Femur (tissue), 1 donor: ENCODE data around the gene DAND5.
"Not testable (repeated sequence)": the region's sequence is repeated elsewhere in the genome, so short reads cannot be mapped to it uniquely, and the experiment has no call there.

ENCODE experiments used
- DNase-seq: peaks from one replicate; pipeline ENCODE4 v3.0.0-alpha.2; 2017

DAND5 gene

GRCh38 chr19:12946092-12946721 lies 23.2 kb upstream of the DAND5 start:
- DNase-seq: peak; percentile 87

GRCh38 chr19:12946731-12947496 lies 22.5 kb upstream of the DAND5 start:
- no peak for DNase-seq

DNA sequence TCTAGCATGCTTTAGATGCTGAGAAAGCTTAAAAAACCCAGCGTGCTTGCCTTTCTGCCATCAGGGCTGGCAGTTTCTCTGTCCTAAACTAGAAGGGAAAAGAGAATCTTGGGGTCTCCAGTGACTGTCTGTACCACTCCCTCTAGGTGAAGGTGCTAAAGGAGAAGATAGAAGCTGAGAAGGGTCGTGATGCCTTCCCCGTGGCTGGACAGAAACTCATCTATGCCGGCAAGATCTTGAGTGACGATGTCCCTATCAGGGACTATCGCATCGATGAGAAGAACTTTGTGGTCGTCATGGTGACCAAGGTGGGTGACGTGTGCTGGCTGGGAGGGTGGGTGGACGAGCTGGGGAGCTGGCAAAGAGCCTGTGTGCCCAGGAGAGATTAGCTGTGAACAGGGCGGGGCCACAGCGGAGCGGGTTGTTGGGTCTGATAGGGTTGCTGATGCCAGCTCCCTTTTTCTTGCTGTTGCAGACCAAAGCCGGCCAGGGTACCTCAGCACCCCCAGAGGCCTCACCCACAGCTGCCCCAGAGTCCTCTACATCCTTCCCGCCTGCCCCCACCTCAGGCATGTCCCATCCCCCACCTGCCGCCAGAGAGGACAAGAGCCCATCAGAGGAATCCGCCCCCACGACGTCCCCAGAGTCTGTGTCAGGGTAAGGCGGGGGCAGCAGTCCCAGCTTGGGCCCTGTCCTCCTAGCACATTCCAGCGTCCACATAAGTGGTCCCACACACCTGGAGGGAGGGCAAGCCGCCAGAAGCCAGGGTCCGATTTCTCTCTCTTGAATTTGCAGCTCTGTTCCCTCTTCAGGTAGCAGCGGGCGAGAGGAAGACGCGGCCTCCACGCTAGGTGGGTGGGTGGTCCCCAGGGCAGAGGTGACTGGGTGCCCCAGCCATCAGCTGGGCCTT lies 21.4 kb upstream of the DAND5 start:
- peak; percentile 55 for DNase-seq

- no peak for DNase-seq
Measured at GRCh38 chr19:12948612-12949362, 20.6 kb upstream of the DAND5 start.

DNA sequence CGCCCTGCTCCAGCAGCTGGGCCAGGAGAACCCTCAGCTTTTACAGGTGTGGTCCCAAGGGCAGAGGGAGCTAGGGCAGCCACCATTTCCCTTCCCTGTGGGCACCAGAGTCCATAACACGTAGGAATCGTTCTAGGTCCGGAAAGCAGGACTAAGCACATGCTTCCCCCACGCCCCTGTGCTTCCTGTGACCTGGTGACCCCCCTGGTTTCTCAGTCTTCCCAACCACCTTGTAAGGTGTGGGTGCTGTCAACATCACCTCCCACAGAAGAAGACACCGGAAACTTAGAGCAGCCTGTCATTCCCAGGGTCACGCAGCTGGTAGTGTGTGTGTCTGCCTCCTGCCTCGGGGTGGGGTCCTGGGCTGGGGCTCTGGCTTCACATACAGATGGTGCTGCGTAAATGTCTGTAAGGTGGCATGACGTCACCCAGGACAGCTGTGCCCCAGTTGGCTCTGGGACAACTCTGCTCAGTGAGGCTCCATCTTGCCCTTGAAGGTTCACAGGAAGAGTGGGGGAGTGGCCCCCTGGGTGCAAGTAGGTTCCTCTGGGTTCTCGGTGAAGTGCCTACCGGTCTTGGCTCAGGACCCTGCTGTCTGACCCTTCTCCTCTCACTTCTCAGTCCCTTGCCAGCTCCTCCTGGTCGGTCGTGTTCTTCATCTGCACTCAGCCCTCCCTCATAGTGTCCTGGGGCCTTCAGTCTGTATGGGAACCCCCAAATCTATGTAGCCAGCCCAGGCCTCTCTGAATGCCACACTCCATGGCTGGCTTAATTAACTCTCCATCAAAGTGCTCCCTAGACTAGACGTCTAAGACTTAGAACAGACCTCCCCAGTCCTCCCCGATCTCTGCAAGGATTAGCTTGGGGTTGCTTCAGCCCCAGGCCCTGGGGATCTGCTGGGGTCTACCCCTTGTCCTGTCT lies 19.8 kb upstream of the DAND5 start:
- no peak for DNase-seq

DNA sequence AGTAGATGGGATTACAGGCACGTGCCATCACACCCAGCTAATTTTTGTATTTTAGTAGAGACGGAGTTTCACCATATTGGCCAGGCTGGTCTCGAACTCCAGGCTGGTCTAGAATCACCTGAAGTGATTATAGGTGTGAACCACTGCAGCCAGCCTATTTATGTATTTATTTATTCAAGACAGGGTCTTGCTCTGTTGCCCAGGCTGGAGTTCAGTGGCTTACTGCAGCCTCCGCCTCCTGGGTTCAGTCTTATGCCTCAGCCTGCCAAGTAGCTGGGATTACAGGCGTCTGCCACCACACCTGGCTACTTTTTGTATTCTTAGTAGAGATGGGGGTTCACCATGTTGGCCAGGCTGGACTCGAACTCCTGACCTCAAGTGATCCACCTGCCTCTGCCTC lies 17.3 kb upstream of the DAND5 start:
- DNase-seq: not testable (repeated sequence)

DNA sequence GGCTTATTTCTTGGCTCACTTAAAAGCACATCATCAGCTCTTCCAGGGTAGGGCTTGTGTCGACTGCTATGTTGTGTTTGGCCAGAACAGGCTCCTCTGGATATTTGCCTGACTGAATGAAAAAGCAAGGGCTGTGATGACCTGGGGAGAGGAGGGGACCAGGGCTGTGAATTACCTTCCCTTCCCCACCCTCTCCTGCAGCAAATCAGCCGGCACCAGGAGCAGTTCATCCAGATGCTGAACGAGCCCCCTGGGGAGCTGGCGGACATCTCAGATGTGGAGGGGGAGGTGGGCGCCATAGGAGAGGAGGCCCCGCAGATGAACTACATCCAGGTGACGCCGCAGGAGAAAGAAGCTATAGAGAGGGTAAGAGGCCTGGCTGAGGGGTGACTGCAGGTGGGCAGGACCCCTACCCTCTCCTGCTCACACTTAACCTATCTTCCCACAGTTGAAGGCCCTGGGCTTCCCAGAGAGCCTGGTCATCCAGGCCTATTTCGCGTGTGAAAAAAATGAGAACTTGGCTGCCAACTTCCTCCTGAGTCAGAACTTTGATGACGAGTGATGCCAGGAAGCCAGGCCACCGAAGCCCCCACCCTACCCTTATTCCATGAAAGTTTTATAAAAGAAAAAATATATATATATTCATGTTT lies 16.8 kb upstream of the DAND5 start:
- DNase-seq: no peak

DNA sequence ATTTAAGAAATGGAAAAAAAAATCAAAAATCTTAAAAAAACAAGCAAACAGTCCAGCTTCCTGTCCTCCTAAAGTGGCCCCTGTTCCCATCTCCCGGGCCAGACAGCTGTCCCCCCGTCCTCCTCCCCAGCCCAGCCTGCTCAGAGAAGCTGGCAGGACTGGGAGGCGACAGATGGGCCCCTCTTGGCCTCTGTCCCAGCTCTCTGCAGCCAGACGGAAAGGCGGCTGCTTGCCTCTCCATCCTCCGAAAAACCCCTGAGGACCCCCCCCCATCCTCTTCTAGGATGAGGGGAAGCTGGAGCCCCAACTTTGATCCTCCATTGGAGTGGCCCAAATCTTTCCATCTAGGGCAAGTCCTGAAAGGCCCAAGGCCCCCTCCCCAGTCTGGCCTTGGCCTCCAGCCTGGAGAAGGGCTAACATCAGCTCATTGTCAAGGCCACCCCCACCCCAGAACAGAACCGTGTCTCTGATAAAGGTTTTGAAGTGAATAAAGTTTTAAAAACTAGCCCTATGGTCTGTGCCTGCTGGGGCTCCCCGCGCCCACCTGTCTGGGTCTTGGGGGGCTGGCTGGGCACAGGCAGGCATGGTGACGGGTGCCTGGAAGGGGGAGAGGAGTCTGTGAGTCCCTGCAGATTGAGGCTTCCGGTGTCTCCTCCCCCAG lies 16.1 kb upstream of the DAND5 start:
- DNase-seq: peak; percentile 86

DNA sequence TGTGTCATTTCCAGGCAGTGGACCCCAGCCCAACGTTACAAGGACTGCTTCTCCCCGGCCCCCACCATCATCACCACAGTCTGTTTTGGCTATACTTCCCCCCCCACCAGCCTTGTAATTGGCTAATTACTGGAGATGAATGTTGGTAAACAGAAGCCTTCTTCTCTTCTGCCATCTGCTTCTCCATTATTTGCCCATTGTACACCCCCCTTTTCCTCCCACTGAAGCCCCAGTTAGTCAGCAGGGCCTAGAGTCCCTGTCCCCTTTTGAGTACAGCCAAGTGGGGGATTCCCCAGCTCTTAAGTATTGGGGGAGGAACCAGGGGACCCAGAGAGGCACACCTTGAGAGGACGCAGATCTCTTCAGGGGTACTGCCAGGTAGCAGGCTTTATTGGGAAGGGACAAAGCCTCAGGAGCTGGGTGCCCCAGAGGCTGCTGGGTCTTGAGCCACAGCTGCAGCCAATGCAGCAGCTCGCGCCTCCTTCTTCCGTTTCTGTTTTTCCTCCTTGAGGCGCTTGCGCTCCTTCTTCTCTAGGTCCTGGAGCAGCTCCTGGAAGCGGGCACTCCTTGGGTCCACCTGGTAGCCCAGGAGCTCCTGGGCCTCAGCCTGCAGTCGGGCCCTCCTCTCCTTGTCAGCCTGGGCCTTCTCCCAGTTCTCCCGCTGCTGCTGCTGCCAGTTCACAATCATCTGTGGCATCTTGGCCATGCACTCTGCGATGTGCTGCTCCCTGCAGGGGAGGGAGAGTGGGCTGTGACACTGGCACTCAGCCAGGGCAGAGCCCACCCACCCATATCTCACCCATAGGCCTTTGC lies 15.4 kb upstream of the DAND5 start:
- no peak for DNase-seq

- DNase-seq: no peak
Measured at GRCh38 chr19:12954612-12954962, 14.8 kb upstream of the DAND5 start.

DNA sequence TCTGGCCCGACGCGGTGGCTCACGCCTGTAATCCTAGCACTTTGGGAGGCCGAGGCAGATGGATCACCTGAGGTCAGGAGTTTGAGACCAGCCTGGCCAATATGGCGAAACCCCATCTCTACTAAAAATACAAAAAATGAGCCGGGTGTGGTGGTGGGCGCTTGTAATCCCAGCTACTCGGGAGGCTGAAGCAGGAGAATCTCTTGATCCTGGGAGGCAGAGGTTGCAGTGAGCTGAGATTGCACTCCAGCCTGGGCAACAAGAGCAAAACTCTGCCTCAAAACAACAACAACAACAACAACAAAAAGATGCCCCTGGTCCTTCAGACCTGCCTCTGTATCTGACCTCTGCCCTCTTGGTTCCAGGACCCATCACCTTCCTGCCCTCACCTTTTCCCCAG lies 13.8 kb upstream of the DAND5 start:
- DNase-seq: not testable (repeated sequence)

DNA sequence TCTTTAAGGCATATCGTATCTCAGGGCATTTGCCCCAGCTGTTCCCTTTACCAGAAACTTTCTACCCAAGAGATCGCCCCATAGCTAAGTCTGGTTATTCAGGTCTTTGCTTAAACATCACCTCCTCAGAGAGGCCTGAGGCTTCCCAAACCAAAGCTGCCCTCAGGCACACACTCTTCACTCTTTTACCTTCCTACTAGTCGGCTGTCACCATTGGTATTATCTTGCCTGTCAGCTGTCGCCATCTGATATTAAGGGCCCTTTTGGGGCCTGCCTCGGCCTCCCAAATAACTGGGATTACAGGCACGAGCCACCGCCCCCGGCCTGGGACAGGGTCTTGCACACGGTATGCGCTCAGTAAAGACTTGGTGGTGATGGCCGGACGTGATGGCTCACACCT lies 13.4 kb upstream of the DAND5 start:
- no peak for DNase-seq

DNA sequence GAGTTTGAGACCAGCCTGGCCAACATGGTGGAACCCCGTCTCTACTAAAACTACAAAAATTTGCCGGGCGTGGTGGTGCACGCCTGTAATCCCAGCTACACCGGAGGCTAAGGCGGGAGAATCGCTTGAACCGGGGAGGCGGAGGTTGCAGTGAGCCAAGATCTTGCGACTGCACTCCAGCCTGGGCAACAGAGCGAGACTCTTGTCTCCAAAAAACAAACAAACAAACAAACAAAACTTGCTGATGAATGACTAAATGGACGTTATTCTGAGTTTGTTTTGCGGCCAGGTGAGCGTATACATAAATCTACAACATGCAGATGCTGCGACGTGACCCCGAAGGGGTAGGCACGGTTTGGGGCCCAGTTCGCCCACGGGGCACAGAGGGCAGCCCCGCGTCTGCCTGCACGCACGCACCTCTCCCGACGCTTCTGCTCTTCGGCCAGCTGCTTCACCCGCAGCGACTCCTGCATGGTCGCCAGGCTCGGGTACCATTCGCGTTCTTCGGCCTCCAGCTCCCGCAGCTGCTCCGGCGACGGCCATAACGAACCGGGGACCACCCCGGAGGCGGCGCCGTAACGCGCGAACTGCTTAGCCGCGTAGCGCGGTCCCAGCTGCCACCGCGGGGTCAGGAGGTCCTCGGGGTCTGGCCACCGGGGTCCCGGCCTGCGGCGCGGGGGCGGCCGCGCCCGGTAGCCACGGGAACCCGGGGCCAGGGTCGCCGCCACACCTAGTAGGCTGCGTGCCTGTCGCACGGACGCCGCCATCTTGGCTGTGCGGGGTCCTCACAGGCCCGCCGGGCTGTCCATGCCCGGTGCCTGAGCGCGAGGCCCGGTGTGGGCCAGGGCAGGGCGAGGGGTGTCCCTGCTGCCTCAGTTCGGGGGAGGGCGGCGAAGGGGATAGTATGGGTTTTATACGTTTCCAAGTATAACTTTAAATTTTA lies 12.7 kb upstream of the DAND5 start, which contains the start of gene GADD45GIP1:
GADD45GIP1 (minus strand) TSS at position 778 of the 943 bp plus-strand sequence; CDS start at position 767, 11 bp downstream.
- peak; percentile 85 for DNase-seq

DNA sequence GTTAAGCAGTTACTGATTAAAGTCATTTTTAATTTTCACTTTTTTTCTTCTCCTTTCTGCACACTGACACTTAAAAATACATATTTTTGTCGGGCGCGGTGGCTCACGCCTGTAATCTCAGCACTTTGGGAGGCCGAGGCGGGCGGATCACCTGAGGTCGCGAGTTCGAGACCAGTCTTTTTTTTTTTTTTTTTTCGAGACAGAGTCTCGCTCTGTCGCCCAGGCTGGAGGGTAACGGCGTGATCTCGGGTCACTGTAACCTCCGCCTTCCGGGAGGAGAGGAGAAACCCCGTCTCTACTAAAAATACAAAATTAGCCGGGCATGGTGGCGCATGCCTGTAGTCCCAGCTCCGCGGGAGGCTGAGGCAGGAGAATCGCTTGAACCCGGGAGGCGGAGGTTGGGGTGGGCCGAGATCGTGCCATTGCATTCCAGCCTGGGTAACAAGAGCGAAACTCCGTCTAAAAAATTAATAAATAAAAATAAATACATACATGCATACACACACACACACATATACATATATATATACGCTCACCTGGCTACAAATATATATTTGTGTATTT lies 11.9 kb upstream of the DAND5 start:
- not testable (repeated sequence) for DNase-seq

DNA sequence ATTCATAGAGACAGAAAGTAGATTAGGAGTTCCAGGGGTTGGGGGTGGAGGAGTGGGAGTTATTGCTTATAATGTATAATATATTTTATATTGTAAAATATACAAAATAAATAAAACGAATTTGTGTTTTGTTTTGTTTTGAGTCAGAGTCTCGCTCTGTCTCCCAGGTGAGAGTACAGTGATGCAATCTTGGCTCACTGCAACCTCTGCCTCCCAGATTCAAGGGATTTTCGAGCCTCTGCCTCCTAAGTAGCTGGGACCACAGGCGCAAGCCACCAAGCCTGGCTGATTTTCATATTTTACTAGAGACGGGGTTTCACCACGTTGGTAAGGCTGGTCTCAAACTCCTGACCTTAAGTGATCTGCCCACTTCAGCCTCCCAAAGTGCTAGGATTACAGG lies 9.9 kb upstream of the DAND5 start:
- no peak for DNase-seq

DNA sequence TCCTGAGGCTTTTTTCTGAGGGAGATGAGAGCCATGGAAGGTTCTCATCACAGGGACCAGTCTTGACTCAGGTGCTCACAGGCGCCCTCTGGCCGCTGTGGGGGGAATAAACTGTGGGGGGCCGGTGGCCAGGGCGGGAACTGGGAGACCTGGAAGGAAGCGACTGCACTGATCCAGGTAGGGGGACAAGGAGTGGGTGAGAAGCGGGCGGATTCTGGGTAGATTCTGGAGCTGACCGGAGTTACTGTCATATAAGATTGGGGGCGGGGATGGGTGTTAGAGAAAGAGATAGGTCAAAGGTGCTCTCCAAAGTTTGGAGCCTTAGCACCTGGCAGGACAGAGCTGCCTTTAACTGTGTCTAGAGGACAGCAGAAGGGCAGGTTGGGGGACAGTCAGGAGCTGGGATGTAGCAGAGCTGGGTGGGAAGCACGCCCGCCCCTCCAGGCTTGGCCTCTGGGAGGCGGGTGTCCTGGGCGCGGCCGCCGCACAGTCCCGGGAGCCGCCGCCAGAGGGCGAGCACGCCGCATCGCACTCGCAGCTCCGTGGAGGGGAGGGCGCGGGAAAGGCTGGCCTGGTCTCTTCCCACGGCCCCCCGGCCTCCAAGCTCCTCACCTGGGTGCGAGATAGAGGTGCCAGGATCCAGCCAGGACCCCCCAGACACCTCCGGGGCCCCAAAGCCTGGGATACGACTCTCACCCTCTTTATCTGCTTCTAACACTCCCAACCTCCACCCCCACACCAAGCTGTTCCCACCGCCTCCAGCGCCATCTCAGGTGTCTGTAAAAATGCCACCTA lies 4.2 kb upstream of the DAND5 start:
- DNase-seq: peak; percentile 80

DNA sequence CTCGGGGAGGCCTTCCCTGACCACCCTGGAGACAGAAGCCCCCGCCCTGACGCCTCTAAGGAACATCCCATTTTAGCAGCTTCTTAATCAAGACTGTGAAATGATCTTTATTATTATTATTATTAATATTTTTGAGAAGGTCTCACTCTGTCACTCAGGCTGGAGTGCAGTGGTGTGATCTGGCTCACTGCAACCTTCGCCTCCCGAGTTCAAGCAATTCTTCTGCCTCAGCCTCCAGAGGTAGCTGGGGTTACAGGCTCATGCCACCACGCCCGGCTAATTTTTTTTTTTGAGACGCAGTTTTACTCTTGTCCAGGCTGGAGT lies 3.6 kb upstream of the DAND5 start:
- DNase-seq: no peak
